Common myeloid progenitor, CD34-positive (primary cell): ENCODE measurements around the gene DGCR2.

ENCODE experiments used
- CTCF ChIA-PET: fragments of 350-600 bp; sonication (Branson Sonifier 250); formaldehyde crosslinking; loops from one replicate; lab custom pipeline; 2021; ENCODE audit warnings: antibody characterized with exemption; lab: Charles Lee
- POLR2A ChIA-PET: fragments of 350-600 bp; sonication (Branson Sonifier 250); formaldehyde crosslinking; loops from one replicate; lab custom pipeline; 2021; ENCODE audit warnings: antibody characterized with exemption; lab: Charles Lee
- DNase-seq, 3 donors: peaks; one replicate each; pipeline versions ENCODE4 v3.0.0 to v3.0.0-alpha.2; 2013
- H3K27ac ChIP-seq, 2 experiments: 1 replicate in 1 of 2; 2 replicates in 1 of 2; pipeline ENCODE4 v1.7.0; 2013; ENCODE audit warnings: inconsistent platforms in 2 of 2, low read length in 2 of 2, mild to moderate bottlenecking in 2 of 2, low read depth in 1 of 2, moderate library complexity in 1 of 2; ENCODE audit not compliant: severe bottlenecking in 2 of 2, insufficient read depth in 1 of 2, poor library complexity in 1 of 2
- H3K27me3 ChIP-seq, 5 experiments: replicated peaks in 2 of 5; 1 replicate in 3 of 5; 2 replicates in 2 of 5; pipeline versions ENCODE4 v1.6.1 to v1.7.0; 2013; ENCODE audit warnings: low read length in 4 of 5, mild to moderate bottlenecking in 2 of 5, moderate library complexity in 2 of 5, inconsistent platforms in 1 of 5; ENCODE audit not compliant: insufficient read depth in 5 of 5, control insufficient read depth in 4 of 5
- H3K36me3 ChIP-seq, 4 experiments: 1 replicate in 2 of 4; 2 replicates in 2 of 4; pipeline versions ENCODE4 v1.6.1 to v1.7.0; 2013; ENCODE audit warnings: low read length in 3 of 4, control low read depth in 1 of 4, mild to moderate bottlenecking in 1 of 4; ENCODE audit not compliant: control insufficient read depth in 4 of 4, insufficient read depth in 4 of 4
- H3K4me1 ChIP-seq, 4 experiments: 1 replicate in 3 of 4; 2 replicates in 1 of 4; pipeline versions ENCODE4 v1.6.1 to v1.7.1; 2013; ENCODE audit warnings: low read length in 3 of 4, mild to moderate bottlenecking in 3 of 4, control low read depth in 1 of 4, inconsistent platforms in 1 of 4, moderate library complexity in 1 of 4; ENCODE audit not compliant: control insufficient read depth in 4 of 4, insufficient read depth in 4 of 4; ENCODE audit errors: control extremely low read depth in 1 of 4
- H3K4me3 ChIP-seq, 7 experiments: 1 replicate in 4 of 7; 2 replicates in 3 of 7; pipeline versions ENCODE4 v1.5.1 to v1.7.0; 2013; ENCODE audit warnings: mild to moderate bottlenecking in 7 of 7, low read length in 6 of 7, moderate library complexity in 6 of 7, inconsistent platforms in 2 of 7, low read depth in 2 of 7, control low read depth in 1 of 7; ENCODE audit not compliant: insufficient read depth in 4 of 7, control insufficient read depth in 1 of 7; ENCODE audit errors: extremely low read depth in 1 of 7
- H3K9me3 ChIP-seq, 5 experiments: 1 replicate in 4 of 5; 2 replicates in 1 of 5; pipeline versions ENCODE4 v1.6.1 to v1.7.1; 2013; ENCODE audit warnings: low read length in 4 of 5, mild to moderate bottlenecking in 2 of 5, inconsistent platforms in 1 of 5, low read depth in 1 of 5, moderate library complexity in 1 of 5; ENCODE audit not compliant: control insufficient read depth in 4 of 5, insufficient read depth in 2 of 5; ENCODE audit errors: control extremely low read depth in 1 of 5
- WGBS: methylation state at CpG from one replicate; pipeline ENCODE4 v1.1.5; 2013; ENCODE audit not compliant: insufficient coverage; 5-methylcytosine and 5-hydroxymethylcytosine counted together

DGCR2 gene

DNA sequence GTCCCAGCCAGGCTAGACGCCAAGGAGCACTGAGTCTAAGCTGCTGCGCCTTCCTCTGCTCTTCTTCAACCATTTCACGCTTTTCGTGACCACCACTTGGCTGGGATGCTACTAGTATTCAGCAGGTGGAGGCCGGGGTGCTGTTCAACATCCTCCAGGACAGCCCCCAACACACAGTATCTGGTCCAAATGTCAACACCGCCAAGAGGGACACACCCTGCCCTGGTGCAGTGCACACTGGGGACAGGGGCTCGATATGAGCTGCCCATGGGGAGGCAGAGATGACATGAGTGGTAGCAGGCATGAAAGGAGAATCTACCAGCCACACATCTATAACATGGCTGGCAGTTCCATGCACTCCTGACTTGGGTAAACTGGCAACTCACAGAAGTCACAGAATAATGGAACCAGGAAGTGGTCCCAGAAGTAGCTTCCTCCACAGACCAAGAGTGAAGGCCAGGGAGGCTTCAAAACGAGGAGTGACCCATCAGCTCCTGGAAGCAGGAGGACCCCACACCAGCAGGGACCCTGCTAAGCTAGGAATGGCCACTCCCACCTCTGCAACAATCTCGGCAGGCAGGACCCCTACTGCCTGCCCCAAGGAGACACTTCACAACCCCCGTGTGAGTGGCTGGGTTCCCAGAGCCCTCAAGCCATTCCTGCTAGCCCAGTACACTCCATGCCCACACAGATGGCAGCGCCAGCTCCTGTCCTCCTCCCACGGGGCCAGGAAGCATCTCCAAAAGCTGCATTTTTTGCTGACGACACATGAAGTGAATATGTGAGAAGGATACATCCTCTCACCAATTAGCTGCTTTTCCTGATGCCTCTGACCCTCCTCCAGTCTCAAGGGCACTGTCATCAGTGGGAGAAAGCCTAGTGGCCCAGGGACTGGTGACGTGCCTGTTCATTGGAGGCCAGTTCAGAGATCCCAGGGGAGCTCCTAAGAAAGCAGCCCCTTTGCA is 78.8 kb downstream of the DGCR2 start:
- Histone ChIP-seq H3K9me3 (no peaks in the 10 kb centered on the region), H3K27ac (no peak overlapping the region), H3K36me3 (peaks cover 20 to 98% (median 74%) of the 10 kb centered on the region in 4 experiments), H3K4me1 (no peaks in the 10 kb centered on the region), H3K4me3 (no peak overlapping the region), H3K27me3 (no peaks in the 10 kb centered on the region)
- WGBS, result 92% methylated on average over 14 of the region's 14 CpGs
- DNase-seq, result no peak
- CTCF ChIA-PET, result no interaction called here
- POLR2A ChIA-PET, result interaction anchor here (0.6 kb wide), 1 partner anchor 18 kb away, joined by 3 read pairs; no protein-coding TSS in a partner anchor

GRCh38 chr22:19042285-19043120 is 79.7 kb downstream of the DGCR2 start:
- no peak for DNase-seq
- H3K9me3 ChIP-seq, result no peaks in the 10 kb centered on the region
- over 99% methylated on average over 22 of the region's 22 CpGs for WGBS
- ChIA-PET POLR2A (no interaction called here), CTCF (no interaction called here)
- no peaks in the 10 kb centered on the region for H3K27me3 ChIP-seq
- peaks cover 20 to 94% (median 66%) of the 10 kb centered on the region in 4 experiments for H3K36me3 ChIP-seq
- H3K4me3 ChIP-seq, result no peak overlapping the region
- H3K4me1 ChIP-seq, result no peaks in the 10 kb centered on the region
- no peak overlapping the region for H3K27ac ChIP-seq

GRCh38 chr22:19041704-19042074 is 80.5 kb downstream of the DGCR2 start:
- POLR2A ChIA-PET, result no interaction called here

DNA sequence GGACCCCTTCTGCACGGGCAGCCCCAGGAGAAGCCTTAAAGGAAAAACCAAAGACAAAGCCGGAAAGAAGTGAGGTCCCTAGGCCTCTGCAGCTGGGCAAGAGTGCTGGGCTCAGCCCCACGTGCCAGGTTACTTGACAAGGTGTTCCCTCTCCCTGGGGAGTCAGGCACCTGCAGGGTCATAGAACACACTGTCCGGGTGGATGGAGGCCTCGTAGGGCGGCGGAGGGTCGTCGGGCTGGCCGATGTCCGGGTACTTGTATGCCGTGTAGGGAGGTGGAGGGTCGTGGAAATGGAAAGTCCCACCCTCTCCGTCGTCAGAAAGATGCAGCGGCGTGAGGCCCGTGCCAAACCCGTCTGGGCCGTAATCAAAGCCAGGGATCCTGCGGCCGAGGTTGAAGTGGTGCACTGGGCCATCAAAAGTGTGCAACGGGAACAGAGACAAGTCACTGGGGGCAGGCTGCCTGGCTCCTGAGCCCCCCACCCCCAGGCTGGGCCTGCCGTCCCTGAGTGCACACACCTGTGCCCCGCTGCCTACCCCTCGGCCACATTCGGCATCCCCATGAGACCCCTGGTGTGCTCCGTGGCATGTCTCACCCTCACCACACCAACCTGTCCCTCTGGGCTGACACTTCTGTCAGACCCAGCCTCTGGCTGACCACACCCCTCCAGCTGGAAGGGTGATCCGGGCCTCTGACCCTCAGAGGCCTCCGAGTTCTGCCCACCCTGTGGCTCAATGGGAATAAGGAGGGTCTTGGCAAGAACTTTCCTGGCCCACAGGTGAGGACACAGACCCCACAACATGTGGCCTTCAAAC is 81.1 kb downstream of the DGCR2 start:
- 97% methylated on average over 25 of the region's 30 CpGs for WGBS
- Histone ChIP-seq H3K4me3 (no peak overlapping the region), H3K36me3 (peaks cover 17 to 85% (median 53%) of the 10 kb centered on the region in 4 experiments), H3K27ac (no peak overlapping the region), H3K4me1 (no peaks in the 10 kb centered on the region), H3K9me3 (no peaks in the 10 kb centered on the region), H3K27me3 (no peaks in the 10 kb centered on the region)
- no peak for DNase-seq
- ChIA-PET POLR2A (no interaction called here), CTCF (no interaction called here)

More at GRCh38 chr22:19041704-19042074, 80.5 kb downstream of the DGCR2 start:
- Histone ChIP-seq H3K27ac (no peak overlapping the region), H3K36me3 (peaks cover 20 to 91% (median 59%) of the 10 kb centered on the region in 4 experiments), H3K4me1 (no peaks in the 10 kb centered on the region), H3K9me3 (no peaks in the 10 kb centered on the region), H3K4me3 (no peak overlapping the region), H3K27me3 (no peaks in the 10 kb centered on the region)
- DNase-seq, result no peak
- WGBS, result 95% methylated on average over 14 of the region's 15 CpGs
- CTCF ChIA-PET, result no interaction called here

- peaks cover 17 to 79% (median 50%) of the 10 kb centered on the region in 4 experiments for H3K36me3 ChIP-seq
- no peak overlapping the region for H3K27ac ChIP-seq
- POLR2A ChIA-PET, result no interaction called here
- CTCF ChIA-PET, result interaction anchor here (1.4 kb wide), 1 partner anchor 24 kb away, joined by 4 read pairs; no protein-coding TSS in a partner anchor
- no peak for DNase-seq
- no peaks in the 10 kb centered on the region for H3K4me1 ChIP-seq
- 100% methylated on average over 2 of the region's 4 CpGs for WGBS
- no peaks in the 10 kb centered on the region for H3K9me3 ChIP-seq
- H3K27me3 ChIP-seq, result no peaks in the 10 kb centered on the region
- H3K4me3 ChIP-seq, result no peak overlapping the region
Measured at GRCh38 chr22:19040391-19040861, 81.8 kb downstream of the DGCR2 start.

DNA sequence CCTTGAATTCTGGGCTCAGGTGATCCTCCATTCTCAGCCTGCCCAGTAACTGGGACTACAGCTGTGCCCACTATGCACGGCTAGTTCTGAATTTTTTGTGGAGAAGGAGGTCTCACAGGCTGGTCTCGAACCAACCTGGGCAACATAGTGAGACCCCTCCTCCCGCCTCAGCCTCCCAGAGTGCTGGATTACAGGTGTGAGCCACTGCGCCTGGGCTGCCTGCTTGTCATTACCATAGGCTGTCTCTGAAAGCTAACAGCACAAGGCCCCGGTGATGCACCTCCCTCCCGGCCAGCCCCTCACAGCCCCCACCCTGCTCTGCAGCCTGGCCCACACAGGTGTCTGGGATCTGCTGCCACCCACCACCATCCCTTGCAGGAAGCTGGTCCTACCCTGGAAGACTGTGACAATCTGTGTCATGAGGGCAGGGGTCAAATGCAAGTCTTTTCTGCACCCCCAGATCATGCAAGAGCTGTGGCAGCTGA is 82.4 kb downstream of the DGCR2 start:
- WGBS, result 100% methylated on average over 5 of the region's 6 CpGs
- Histone ChIP-seq H3K27me3 (no peaks in the 10 kb centered on the region), H3K36me3 (peaks cover 12 to 73% (median 44%) of the 10 kb centered on the region in 4 experiments), H3K4me3 (no peak overlapping the region), H3K4me1 (no peaks in the 10 kb centered on the region), H3K27ac (no peak overlapping the region), H3K9me3 (no peaks in the 10 kb centered on the region)
- ChIA-PET CTCF (interaction anchor here (1.4 to 3.0 kb wide), 2 partner anchors 8 to 24 kb away, joined by 4 to 14 read pairs; no protein-coding TSS in a partner anchor), POLR2A (no interaction called here)
- DNase-seq, result no peak
